Transverse colon (tissue), 4 donors: ENCODE data around the gene P3H1.

Experiments
- CTCF ChIP-seq, 5 experiments: fragments of 200-600 bp in 3 of 5; fragments of 450-650 bp in 2 of 5; sonication (generic) in 3 of 5; IDR thresholded peaks; 1 replicate in 2 of 5; 2 replicates in 3 of 5; pipeline ENCODE4 v1.5.1; 2016 to 2017; ENCODE audit warnings: antibody characterized with exemption in 5 of 5, inconsistent platforms in 3 of 5, mild to moderate bottlenecking in 2 of 5, moderate library complexity in 1 of 5
- POLR2AphosphoS5 ChIP-seq, 3 donors: sonication (generic); formaldehyde crosslinking; IDR thresholded peaks; one replicate each; pipeline ENCODE4 v1.6.1; 2016; ENCODE audit warnings: antibody characterized with exemption in 3 of 3

GRCh38 chr1:42747125-42747524, 19.7 kb downstream of the P3H1 start:
- TF ChIP-seq CTCF (IDR thresholded peaks at IDR 0.05), result peak; percentile 57 to 72 (median 62)
- no peak for TF ChIP-seq POLR2AphosphoS5 (IDR thresholded peaks at IDR 0.05)
